ENCODE measurements around the gene HOXA5.

The HOXA5 gene

GRCh38 chr7:27158436-27159265, 15.2 kb upstream of the HOXA5 start:
- no peak for DNase-seq

DNA sequence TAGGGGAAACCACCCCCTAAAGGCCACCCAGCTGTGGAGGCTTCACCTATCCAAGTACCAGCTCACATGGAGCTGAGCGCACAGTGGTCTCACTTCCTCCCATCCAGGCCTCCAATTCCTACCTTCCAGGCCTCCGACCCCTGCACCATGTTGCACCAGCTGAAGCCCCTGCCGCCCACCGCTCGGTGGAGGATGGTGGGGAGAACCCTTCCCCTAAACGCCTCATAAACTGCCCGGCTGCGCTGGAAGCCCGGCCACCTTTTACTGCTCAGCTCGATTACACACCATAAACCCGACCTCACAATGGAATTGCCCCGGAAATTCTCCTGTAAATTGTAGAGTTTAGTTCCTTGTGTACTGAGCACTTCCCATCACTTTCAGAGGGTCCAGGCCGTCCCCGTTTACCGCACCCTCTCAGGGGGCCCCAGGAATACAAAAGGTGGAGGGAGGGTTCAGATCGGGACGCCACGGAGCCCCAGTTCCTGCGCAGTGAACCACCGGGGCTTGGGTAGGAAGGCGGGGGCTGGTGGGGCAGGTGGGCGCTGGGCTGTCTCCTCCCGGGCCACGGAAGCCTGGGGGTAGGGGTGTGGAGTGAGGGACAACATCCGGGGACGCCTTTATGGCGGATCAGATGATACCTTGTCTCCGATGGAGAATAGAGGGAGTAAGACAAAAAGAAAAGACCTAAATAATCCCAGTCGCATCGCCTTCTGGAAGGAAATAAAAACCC, 14.4 kb upstream of the HOXA5 start:
- DNase-seq = no peak

DNA sequence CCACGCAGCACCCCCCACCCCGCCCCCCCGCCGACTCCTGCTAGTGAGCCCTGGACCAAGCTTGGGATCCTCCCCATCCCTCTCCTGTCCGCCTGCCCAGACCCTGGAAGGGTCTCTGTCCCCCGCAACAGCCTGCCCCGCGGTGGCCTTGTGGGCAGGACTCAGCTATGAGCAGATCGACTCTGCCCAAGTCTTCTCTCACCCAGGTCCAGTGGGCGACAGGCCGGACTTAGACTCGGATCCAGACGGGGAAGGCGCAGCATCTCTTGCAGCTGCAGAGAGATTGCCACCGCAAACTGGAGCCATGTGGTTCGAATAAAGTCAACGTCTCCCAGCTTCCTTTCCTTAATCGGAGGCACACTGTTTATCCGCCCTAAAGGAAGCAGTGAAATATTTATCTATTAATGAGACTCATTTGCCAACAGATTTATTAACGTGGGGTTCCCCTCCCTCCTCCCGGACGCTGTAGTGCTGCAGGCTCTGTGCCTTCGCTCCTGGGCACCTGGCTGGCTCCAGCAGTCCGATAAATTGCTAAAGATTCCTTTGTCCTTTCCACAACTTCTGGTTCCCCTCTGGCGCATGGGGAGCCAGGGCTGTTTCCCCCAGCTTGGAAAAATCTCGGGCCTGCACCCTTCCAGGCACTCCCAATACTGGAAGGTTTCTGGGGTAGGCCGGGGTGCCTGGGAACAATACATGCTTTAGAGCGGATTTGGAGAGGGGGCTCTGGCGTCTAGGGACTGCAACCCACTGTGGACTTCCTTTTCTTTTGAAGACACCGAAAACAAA, 13.6 kb upstream of the HOXA5 start:
- DNase-seq = no peak

GRCh38 chr7:27156508-27156898, 13.0 kb upstream of the HOXA5 start, which contains the start of gene HOXA7:
HOXA7 (minus strand) TSS chr7:27156675; CDS start chr7:27156545, 130 bp downstream.
- no peak for DNase-seq

GRCh38 chr7:27155816-27156507, 12.5 kb upstream of the HOXA5 start:
- no peak for DNase-seq

- DNase-seq = no peak
Observed at GRCh38 chr7:27154901-27155815, 11.7 kb upstream of the HOXA5 start.

- DNase-seq = no peak
Observed at GRCh38 chr7:27154369-27154768, 10.9 kb upstream of the HOXA5 start.

- no peak for DNase-seq
Observed at GRCh38 chr7:27153526-27153925, 10.0 kb upstream of the HOXA5 start.

DNA sequence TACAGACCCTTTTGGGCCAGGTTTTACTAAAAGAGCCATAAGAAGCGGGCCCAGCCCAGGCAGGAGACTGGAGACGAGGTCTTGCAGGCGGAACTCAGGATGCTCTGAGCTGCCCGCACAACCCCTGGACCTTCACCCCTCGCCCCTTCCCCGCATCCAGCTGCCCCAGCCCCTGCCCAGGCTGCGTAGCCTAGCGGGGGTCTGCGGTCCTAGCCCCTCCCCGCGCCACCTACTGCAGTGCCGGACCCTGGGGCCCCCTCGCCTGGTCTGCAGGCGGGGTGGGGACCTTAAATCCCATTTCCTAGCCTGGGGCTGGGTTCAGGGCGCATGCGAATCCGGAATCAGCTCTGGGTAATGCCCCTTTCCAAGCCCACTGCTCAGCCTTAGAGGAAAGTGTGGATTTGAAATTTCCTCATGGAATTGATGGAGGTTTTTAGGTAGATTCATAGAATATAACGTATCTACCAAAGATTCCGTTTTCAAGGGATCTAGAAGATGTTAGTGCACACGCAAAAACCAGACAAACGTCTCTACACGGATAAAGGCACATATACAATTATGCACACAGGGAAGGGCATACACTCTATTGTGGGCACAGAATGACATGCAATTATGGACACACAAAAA, 9.4 kb upstream of the HOXA5 start:
- no peak for DNase-seq

- no peak for DNase-seq
Observed at GRCh38 chr7:27151931-27152815, 8.7 kb upstream of the HOXA5 start, which contains the start of gene HOXA3. HOXA3 (minus strand) TSS chr7:27152583; CDS start chr7:27110640, 41,943 bp downstream.

DNA sequence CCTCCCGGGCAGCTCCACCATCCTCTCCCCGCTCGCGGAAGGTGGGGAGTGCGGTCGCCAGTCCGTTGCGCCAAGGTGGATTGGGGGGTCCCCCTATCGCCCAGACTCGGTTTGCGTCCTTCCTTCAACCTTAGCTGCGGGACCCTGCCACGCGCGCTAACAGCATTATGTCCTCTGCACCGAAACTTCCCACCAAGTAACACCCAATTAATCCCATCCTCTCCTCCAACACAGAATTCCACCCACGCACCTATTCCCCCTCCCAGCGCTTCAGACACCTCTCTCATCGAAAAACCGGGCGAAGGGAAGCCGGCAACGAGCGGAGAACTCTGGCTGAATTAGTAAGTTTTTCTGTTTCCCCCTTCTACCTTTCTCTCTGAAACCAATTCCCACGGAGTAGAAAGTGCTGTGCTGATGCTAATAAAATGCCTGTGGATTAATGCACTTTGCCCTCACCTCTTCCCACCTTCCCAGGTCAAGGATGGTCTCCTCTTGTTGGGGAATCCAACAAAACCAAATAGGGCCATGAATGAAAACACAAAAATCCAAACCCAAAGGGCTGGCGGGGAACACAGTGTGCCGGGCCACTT, 8.0 kb upstream of the HOXA5 start:
- DNase-seq = no peak

- no peak for DNase-seq
Observed at GRCh38 chr7:27150568-27151340, 7.3 kb upstream of the HOXA5 start.

DNA sequence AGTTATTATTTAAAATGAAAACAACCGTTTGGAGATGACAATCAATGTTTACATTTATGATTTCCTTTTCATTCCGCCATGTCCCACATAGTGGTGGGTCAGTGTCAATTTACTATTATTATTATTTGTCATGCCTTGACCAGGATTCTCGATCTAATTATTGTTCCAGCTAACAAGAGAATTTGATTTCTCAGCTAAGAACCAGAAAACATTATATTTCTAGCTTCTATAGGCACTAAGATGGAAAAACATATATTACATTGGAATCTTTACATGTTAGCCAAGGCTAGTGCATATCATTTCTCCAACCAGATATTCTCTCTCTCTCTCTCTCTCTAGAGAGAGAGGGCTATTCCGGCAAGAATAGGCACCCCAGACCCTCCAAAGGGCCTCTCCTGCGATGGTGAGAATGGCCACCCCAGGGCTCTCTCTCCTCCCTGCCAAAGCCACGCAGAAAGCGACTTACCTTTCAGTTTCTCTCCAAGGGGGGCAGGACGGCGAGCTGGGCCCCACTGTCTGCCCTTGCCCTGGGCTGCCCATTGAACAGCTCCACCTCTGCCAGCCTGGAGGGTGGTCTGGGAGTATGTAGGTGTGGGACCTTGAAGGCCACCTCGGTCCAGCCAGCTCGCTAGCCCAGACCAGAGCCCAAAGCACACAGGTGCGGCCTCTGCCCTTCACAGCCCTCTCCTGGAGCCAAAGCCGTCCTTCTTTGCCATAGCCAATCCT, 6.5 kb upstream of the HOXA5 start:
- DNase-seq = no peak

DNA sequence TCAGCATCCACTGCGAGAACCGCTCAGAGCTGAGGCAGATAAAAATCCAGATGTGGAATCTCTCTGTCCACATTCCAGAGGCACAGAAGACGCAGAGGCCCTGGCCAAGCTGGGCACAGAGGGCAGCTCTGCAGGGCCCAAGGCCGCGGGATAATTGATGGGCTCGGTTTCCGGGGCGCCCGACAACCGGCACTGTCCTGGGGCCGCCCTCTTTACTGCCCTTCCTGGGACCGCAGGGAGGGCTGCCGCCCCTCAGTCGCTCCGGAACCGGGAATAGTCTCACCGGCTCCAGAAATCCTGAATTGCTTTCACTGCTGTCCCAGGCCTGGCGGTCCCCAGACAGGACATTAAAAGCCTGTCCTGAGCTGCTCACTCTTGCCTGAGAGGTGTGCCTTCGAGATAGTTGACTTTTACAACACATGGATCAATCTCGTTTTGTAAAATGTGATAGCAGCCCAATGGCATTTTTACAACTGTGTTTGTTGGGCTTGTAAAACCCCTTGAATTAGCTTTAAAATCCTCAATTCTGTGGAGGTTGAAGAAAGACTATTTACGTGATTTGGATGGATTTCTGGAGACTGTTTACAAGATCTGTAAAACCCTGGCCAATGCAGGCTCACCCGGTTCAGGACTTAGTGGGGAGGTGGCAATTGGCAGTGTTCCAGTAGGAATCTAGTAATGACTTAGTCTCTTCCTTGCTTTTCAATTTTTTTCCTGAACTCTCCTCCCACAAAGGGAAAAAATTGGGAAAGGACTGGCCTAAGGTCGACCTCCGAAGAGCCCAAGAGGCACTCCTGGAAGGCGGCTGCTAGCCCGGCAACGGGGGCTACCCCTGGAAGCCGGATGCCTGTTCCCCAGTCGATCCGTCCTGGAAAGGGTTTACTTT, 5.5 kb upstream of the HOXA5 start:
- DNase-seq = no peak

DNA sequence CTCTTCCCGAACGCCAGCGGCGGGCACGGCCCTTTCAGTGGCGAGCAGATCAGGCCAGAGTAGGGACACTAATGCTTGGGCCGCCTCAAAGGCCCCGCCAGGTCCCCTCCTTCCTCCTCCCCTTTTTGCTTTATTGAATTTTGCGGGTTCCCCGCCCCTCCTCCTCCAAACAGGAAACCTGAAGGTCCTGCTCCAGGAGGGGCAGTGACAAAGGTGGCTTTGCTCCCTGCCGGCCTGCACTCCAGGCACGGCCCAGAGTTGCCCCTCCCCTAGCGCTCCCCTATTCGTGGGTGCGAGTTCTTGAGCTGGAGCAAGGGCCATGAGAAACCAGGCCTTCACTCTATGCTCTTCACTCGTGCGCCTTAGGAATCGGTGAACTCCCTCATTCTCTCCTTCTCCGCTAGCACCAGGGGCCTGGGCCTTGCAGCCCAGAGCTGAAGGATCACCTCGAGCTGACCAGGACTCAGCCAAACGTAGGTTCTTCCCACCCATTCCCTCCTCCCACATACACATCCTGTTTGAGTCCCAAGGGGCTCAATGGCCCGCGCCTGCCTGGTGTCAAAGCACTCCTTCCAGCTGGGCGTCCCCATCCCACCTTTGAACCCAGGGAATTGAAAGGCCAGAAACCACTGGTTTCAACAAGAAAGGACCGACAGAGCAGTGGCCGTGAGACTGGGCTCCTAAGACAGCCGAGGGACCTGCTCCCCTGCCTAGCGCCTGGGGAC, 4.7 kb upstream of the HOXA5 start:
- no peak for DNase-seq

All from kidney glomerular epithelial cell (primary cell).